ENCODE data around the gene GJC1.

The GJC1 gene

GRCh38 chr17:44787271-44787940 lies 42.7 kb downstream of the GJC1 start:
- TF ChIP-seq CTCF (IDR thresholded peaks at IDR 0.05; ENCODE audit: borderline replicate concordance, extremely low read depth, low read length, poor library complexity, severe bottlenecking): no peak
- TF ChIP-seq EZH2 (IDR thresholded peaks at IDR 0.05; ENCODE audit: borderline replicate concordance, low read depth, low read length, severe bottlenecking): no peak
- Histone ChIP-seq H3K4me3 (ENCODE audit: low read depth in 1 of 2, low read length in 2 of 2) (no peak overlapping the region), H3K9me3 (ENCODE audit: insufficient read depth, low read length, severe bottlenecking) (no peaks in the 10 kb centered on the region), H3K27ac (ENCODE audit: low read length) (no peak overlapping the region), H3K36me3 (ENCODE audit: insufficient read depth, low read length) (no peaks in the 10 kb centered on the region), H3K9ac (ENCODE audit: low read depth, low read length) (no peak overlapping the region), H3K4me1 (ENCODE audit: insufficient read depth, low read length) (no peaks in the 10 kb centered on the region), H2AFZ (ENCODE audit: low read depth, low read length) (no peak overlapping the region), H3K4me2 (ENCODE audit: insufficient read depth, low read length) (no peak overlapping the region), H3K79me2 (ENCODE audit: insufficient read depth, low read length) (no peaks in the 10 kb centered on the region), H3K27me3 (ENCODE audit: insufficient read depth, low read length, poor library complexity) (no peaks in the 10 kb centered on the region), H4K20me1 (ENCODE audit: insufficient read depth, low read length) (no peaks in the 10 kb centered on the region)
- no peak for DNase-seq
- ATAC-seq (ENCODE audit: insufficient read depth, low read depth): no peak

DNA sequence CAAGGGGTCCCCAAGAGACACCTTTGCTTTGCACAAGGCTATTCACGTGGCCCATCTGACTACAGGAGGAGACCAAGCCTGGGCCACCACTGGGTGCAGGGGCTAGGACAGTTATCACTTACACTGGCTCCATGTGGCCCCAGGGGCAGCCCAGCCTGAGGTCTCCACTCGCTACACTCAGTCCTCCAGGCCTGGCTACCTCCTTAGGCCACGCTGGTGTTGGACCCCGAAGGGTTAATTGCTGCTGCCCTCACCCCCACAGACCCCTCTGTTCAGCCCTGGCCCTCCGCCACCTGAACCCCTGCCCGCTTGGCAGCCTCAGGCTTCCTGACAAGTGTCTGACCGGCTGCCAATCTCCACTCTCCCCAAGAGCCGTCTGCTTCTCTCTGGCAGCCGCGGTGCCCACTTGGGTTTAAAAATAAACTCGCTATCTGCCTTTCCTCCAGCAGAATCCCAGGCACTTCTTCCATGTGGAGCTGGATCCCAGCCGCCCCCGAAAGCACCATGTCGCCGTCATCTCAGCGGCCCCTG lies 43.5 kb downstream of the GJC1 start:
- Histone ChIP-seq H4K20me1 (ENCODE audit: insufficient read depth, low read length) (no peaks in the 10 kb centered on the region), H3K27me3 (ENCODE audit: insufficient read depth, low read length, poor library complexity) (no peaks in the 10 kb centered on the region), H3K79me2 (ENCODE audit: insufficient read depth, low read length) (no peaks in the 10 kb centered on the region), H3K4me2 (ENCODE audit: insufficient read depth, low read length) (no peak overlapping the region), H3K4me3 (ENCODE audit: low read depth in 1 of 2, low read length in 2 of 2) (no peak overlapping the region), H2AFZ (ENCODE audit: low read depth, low read length) (no peak overlapping the region), H3K27ac (ENCODE audit: low read length) (no peak overlapping the region), H3K36me3 (ENCODE audit: insufficient read depth, low read length) (no peaks in the 10 kb centered on the region), H3K4me1 (ENCODE audit: insufficient read depth, low read length) (no peaks in the 10 kb centered on the region), H3K9ac (ENCODE audit: low read depth, low read length) (no peak overlapping the region), H3K9me3 (ENCODE audit: insufficient read depth, low read length, severe bottlenecking) (no peaks in the 10 kb centered on the region)
- ATAC-seq (ENCODE audit: insufficient read depth, low read depth) (no peak), DNase-seq (no peak)
- TF ChIP-seq EZH2 (IDR thresholded peaks at IDR 0.05; ENCODE audit: borderline replicate concordance, low read depth, low read length, severe bottlenecking) (no peak), CTCF (IDR thresholded peaks at IDR 0.05; ENCODE audit: borderline replicate concordance, extremely low read depth, low read length, poor library complexity, severe bottlenecking) (no peak)

GRCh38 chr17:44785921-44786320 lies 44.2 kb downstream of the GJC1 start:
- Histone ChIP-seq H3K36me3 (ENCODE audit: insufficient read depth, low read length) (no peaks in the 10 kb centered on the region), H3K4me2 (ENCODE audit: insufficient read depth, low read length) (no peak overlapping the region), H3K9ac (ENCODE audit: low read depth, low read length) (no peak overlapping the region), H3K4me3 (ENCODE audit: low read depth in 1 of 2, low read length in 2 of 2) (no peak overlapping the region), H3K79me2 (ENCODE audit: insufficient read depth, low read length) (no peaks in the 10 kb centered on the region), H3K27ac (ENCODE audit: low read length) (no peak overlapping the region), H3K27me3 (ENCODE audit: insufficient read depth, low read length, poor library complexity) (no peaks in the 10 kb centered on the region), H3K9me3 (ENCODE audit: insufficient read depth, low read length, severe bottlenecking) (no peaks in the 10 kb centered on the region), H3K4me1 (ENCODE audit: insufficient read depth, low read length) (no peaks in the 10 kb centered on the region), H4K20me1 (ENCODE audit: insufficient read depth, low read length) (no peaks in the 10 kb centered on the region), H2AFZ (ENCODE audit: low read depth, low read length) (no peak overlapping the region)
- TF ChIP-seq CTCF (IDR thresholded peaks at IDR 0.05; ENCODE audit: borderline replicate concordance, extremely low read depth, low read length, poor library complexity, severe bottlenecking): no peak
- TF ChIP-seq EZH2 (IDR thresholded peaks at IDR 0.05; ENCODE audit: borderline replicate concordance, low read depth, low read length, severe bottlenecking): no peak
- ATAC-seq (ENCODE audit: insufficient read depth, low read depth): no peak
- DNase-seq: no peak

All from DND-41 (cell line).